HepG2 (cell line): ENCODE results near the gene YLPM1. TPM values are rescaled to one million over a fixed set of nuclear protein-coding genes. Genes with fewer than 3 reads are reported as not detected.
A peak's percentile ranks its signal among the peaks of the same experiment; 100 is the strongest.

Source experiments
- ATAC-seq: fragments of 200-7000 bp; cut with Tn5 transposase; 3 replicates; pipeline ENCODE4 v1.9.1; 2020; ENCODE audit warnings: mild to moderate bottlenecking, moderate library complexity
- BruUV-seq: library from RNA; stranded (reverse); fragments of 400-500 nt; replicated peaks from 2 replicates; lab custom pipeline; 2021; lab: Mats Ljungman, UMichigan
- CTCF ChIA-PET: fragments of 300-600 bp; formaldehyde crosslinking; extraction: SDS; loops from one replicate; lab custom pipeline; 2021; ENCODE audit warnings: low total read pairs, inconsistent platforms, low intra/inter-chr PET ratio; lab: Yijun Ruan, JAX
- POLR2A ChIA-PET: fragments of 350-600 bp; sonication (Branson Sonifier 250); formaldehyde crosslinking; loops from one replicate; lab custom pipeline; 2020; ENCODE audit warnings: antibody characterized with exemption, inconsistent platforms; lab: Yijun Ruan, JAX
- DNase-seq: peaks from one replicate; pipeline ENCODE4 v3.0.0-alpha.2; 2015; ENCODE audit warnings: low spot score
- FAIRE-seq: peaks from 3 replicates; lab custom pipeline; 2011; peaks lifted over from hg19 to GRCh38; lab: Jason Lieb, UNC
- H2AFZ ChIP-seq: one replicate; pipeline ENCODE4 v1.6.1; 2011; ENCODE audit warnings: low read length, inconsistent platforms
- H3K27ac ChIP-seq: fragments of 300-600 bp; 3 replicates; pipeline ENCODE4 v1.8.0; 2011; ENCODE audit warnings: mixed run types, mild to moderate bottlenecking, mixed read lengths, low read length, inconsistent platforms; ENCODE audit not compliant: insufficient read depth; ENCODE audit errors: extremely low read length
- H3K27me3 ChIP-seq, 2 experiments: fragments of 200-600 bp in 1 of 2; 2 replicates in 1 of 2; 3 replicates in 1 of 2; pipeline versions ENCODE4 v1.6.0 to v1.8.0; 2011; ENCODE audit warnings: low read length in 2 of 2, mild to moderate bottlenecking in 2 of 2, moderate library complexity in 2 of 2, inconsistent platforms in 1 of 2; ENCODE audit not compliant: insufficient read depth in 2 of 2, control insufficient read depth in 1 of 2
- H3K36me3 ChIP-seq, 2 experiments: fragments of 200-600 bp in 1 of 2; replicated peaks in 1 of 2; 2 replicates in 1 of 2; 3 replicates in 1 of 2; pipeline versions ENCODE4 v1.5.1 to v1.8.0; 2011; ENCODE audit warnings: low read length in 2 of 2, inconsistent platforms in 1 of 2; ENCODE audit not compliant: insufficient read depth in 2 of 2, control insufficient read depth in 1 of 2
- H3K4me1 ChIP-seq: 2 replicates; pipeline ENCODE4 v1.5.1; 2012; ENCODE audit warnings: low read length, inconsistent platforms; ENCODE audit not compliant: insufficient read depth
- H3K4me2 ChIP-seq: 2 replicates; pipeline ENCODE4 v1.6.0; 2011; ENCODE audit warnings: low read depth, low read length, inconsistent platforms
- H3K4me3 ChIP-seq, 3 experiments: fragments of 200-600 bp in 1 of 3; sonication (generic), shearing (Covaris generic) in 1 of 3; replicated peaks in 1 of 3; 2 replicates each; pipeline ENCODE4 v1.5.1; 2011 to 2016; ENCODE audit warnings: low read length in 3 of 3, inconsistent platforms in 2 of 3, low read depth in 2 of 3, mild to moderate bottlenecking in 2 of 3, control low read depth in 1 of 3, mixed read lengths in 1 of 3; ENCODE audit not compliant: insufficient read depth in 1 of 3
- H3K79me2 ChIP-seq: one replicate; pipeline ENCODE4 v1.6.1; 2011; ENCODE audit warnings: low read length, inconsistent platforms; ENCODE audit not compliant: insufficient read depth
- H3K9ac ChIP-seq: 2 replicates; pipeline ENCODE4 v1.6.0; 2011; ENCODE audit warnings: mild to moderate bottlenecking, low read depth, low read length, inconsistent platforms; ENCODE audit not compliant: insufficient read depth
- H3K9me3 ChIP-seq: 2 replicates; pipeline ENCODE4 v1.5.1; 2012; ENCODE audit warnings: mild to moderate bottlenecking, low read length
- H4K20me1 ChIP-seq: 2 replicates; pipeline ENCODE4 v1.6.0; 2011; ENCODE audit warnings: inconsistent platforms, mild to moderate bottlenecking, low read length, moderate library complexity; ENCODE audit not compliant: insufficient read depth
- BRCA1 ChIP-seq: sonication (generic); formaldehyde crosslinking; IDR thresholded peaks from 2 replicates; pipeline ENCODE4 v1.4.0; 2020; ENCODE audit warnings: missing genetic modification reagents
- GFI1 ChIP-seq: sonication (generic); formaldehyde crosslinking; IDR thresholded peaks from 2 replicates; pipeline ENCODE4 v1.5.0; 2020; ENCODE audit warnings: missing genetic modification reagents, mild to moderate bottlenecking, borderline replicate concordance
- HNRNPUL1 ChIP-seq: fragments of 200-400 bp; formaldehyde crosslinking; IDR thresholded peaks from 2 replicates; pipeline ENCODE4 v1.6.1; 2017; ENCODE audit warnings: low read depth, mild to moderate bottlenecking, low read length, moderate library complexity
- MEIS2 ChIP-seq: sonication (generic); formaldehyde crosslinking; IDR thresholded peaks from 2 replicates; pipeline ENCODE4 v1.9.0; 2021; ENCODE audit warnings: mild to moderate bottlenecking, missing genetic modification reagents
- WGBS: methylation state at CpG from one replicate; pipeline ENCODE4 v1.1.6; 2017; ENCODE audit warnings: low lambda C conversion rate; 5-methylcytosine and 5-hydroxymethylcytosine counted together
- in situ Hi-C: cut with HindIII; loops from 2 replicates; pipeline ENCODE4 v1.10.0; 2017; ENCODE audit warnings: low pct_unique_long_range_greater_than_20kb; ENCODE audit not compliant: extremely low pct_ligation_motif_present
- intact Hi-C: fragments of 100-400 bp; cut with micrococcal nuclease; formaldehyde crosslinking; loops from one replicate; pipeline ENCODE4 v1.10.0; 2022; ENCODE audit not compliant: unreplicated experiment
- polyA plus RNA-seq, 8 experiments: library from polyadenylated mRNA; depleted of rRNA in 3 of 8; stranded (reverse) in 7 of 8; unstranded in 1 of 8; fragments of >200 nt; fragmentation: Illumina TruSeq in 4 of 8; extraction: Trizol in 4 of 8; gene quantifications; 2 replicates each; pipeline versions ENCODE4 v1.2.1 to v1.2.3, GENCODE V29; 2011 to 2016; ENCODE audit warnings: low read depth in 4 of 8, missing spikeins in 1 of 8, mixed read lengths in 1 of 8; ENCODE audit not compliant: insufficient read depth in 1 of 8
- total RNA-seq, 5 experiments: library from RNA; depleted of rRNA; stranded (reverse); fragments of >200 nt; fragmentation: Illumina TruSeq; extraction: Trizol; gene quantifications; 2 replicates each; pipeline ENCODE4 v1.2.3, GENCODE V29; 2016; ENCODE audit warnings: low read depth in 1 of 5
- TF ChIP-seq, protein P1 (sequence below): IDR thresholded peaks from 2 replicates; pipeline ENCODE4 v1.4.0; 2020; ENCODE audit warnings: mild to moderate bottlenecking, missing genetic modification reagents

The YLPM1 gene
- total and polyA plus RNA-seq, 2 of the 13 experiments (the other 11 are each of a cell fraction or from before 2014, with no cell fraction given) = 6.7 to 21.9 TPM

DNA sequence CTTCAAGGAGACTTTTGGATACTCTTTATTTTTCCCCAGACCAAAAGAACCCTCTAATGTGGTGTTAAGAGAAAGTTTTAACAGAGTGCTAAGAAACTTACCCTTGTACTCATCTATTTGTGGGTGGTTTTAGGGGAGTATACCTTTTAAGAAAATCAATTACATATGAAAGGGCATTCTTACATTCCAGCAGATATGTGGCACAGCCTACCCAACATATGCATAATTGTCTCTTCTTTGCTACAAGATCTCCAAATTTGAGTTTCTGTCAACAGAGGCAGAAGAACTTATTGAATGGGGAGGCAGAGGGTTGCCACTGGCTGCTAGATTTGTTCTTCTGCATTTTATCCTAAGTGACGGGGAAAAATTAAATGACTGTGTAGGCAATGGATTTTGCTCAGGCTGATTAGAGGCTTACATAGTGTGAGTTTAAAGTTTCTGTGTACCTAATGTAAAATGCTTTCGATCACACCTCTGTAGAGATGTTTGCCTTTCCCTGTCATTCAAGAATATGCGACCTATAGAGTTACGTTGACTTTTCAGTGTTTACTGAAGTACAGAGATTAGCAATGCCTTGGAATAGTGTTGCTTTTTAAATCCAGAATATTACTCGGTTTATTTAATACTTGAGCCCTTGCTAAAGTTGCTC, 58.3 kb downstream of the YLPM1 start (continued):
- no peak for TF ChIP-seq MEIS2 (CRISPR knock-in tag)
- TF ChIP-seq, protein P1, sequence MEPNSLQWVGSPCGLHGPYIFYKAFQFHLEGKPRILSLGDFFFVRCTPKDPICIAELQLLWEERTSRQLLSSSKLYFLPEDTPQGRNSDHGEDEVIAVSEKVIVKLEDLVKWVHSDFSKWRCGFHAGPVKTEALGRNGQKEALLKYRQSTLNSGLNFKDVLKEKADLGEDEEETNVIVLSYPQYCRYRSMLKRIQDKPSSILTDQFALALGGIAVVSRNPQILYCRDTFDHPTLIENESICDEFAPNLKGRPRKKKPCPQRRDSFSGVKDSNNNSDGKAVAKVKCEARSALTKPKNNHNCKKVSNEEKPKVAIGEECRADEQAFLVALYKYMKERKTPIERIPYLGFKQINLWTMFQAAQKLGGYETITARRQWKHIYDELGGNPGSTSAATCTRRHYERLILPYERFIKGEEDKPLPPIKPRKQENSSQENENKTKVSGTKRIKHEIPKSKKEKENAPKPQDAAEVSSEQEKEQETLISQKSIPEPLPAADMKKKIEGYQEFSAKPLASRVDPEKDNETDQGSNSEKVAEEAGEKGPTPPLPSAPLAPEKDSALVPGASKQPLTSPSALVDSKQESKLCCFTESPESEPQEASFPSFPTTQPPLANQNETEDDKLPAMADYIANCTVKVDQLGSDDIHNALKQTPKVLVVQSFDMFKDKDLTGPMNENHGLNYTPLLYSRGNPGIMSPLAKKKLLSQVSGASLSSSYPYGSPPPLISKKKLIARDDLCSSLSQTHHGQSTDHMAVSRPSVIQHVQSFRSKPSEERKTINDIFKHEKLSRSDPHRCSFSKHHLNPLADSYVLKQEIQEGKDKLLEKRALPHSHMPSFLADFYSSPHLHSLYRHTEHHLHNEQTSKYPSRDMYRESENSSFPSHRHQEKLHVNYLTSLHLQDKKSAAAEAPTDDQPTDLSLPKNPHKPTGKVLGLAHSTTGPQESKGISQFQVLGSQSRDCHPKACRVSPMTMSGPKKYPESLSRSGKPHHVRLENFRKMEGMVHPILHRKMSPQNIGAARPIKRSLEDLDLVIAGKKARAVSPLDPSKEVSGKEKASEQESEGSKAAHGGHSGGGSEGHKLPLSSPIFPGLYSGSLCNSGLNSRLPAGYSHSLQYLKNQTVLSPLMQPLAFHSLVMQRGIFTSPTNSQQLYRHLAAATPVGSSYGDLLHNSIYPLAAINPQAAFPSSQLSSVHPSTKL (CRISPR knock-in tag) = peak; percentile 52; the same call in 1 of the 2 replicates
- TF ChIP-seq, all 625 proteins: peak for 39

DNA sequence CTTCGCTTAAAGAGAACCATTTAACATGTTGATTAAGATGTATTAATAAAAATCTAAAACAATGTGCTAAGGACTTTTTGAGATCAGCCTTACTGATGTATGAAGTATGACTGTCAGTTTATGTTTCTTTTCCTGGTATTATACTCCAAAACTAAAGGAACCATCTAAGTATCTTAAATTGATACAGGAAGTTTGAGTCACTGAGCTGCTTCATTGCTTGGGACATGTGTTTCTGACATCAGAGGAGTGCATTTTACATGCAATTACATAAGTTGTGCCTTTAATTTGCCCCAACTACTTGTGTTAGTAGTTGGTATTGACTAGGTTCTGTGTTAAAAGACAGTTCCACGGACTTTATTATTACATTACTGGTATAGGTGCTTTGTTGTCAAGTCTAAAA, 61.9 kb downstream of the YLPM1 start:
- no peak overlapping the region for H3K4me2 ChIP-seq
- no TSS peak for BruUV-seq
- no peak for ATAC-seq

More for the DNA sequence above, 61.9 kb downstream of the YLPM1 start:
- Histone ChIP-seq H3K9ac (no peak overlapping the region), H3K9me3 (no peaks in the 10 kb centered on the region), H3K79me2 (no peaks in the 10 kb centered on the region), H3K4me1 (peaks cover 26% of the 10 kb centered on the region), H3K4me3 (no peak overlapping the region), H3K36me3 (peaks cover 10 to 26% of the 10 kb centered on the region in 2 experiments), H3K27me3 (no peaks in the 10 kb centered on the region), H4K20me1 (no peaks in the 10 kb centered on the region), H3K27ac (no peak overlapping the region), H2AFZ (no peak overlapping the region)
- TF ChIP-seq BRCA1 (CRISPR knock-in tag) (no peak), GFI1 (CRISPR knock-in tag) (no peak), HNRNPUL1 (no peak)
- ChIA-PET POLR2A (no interaction called here), CTCF (no interaction called here)
- DNase-seq (no peak), FAIRE-seq (no peak)
- intact Hi-C loops = no loop called here
- 91% methylated on average over 2 of the region's 2 CpGs for WGBS
- in situ Hi-C loops = no loop called here
